Measurements from ENCODE around the gene CCNI.
"Not testable (repeated sequence)": the region's sequence is repeated elsewhere in the genome, so short reads cannot be mapped to it uniquely, and the experiment has no call there.

The CCNI gene

GRCh38 chr4:77037736-77038135 is 38.1 kb downstream of the CCNI start:
- no peak for ATAC-seq (ENCODE audit: insufficient read depth, low read depth)
- no peak for DNase-seq
- Histone ChIP-seq H3K9me3 (ENCODE audit: insufficient read depth, low read length, severe bottlenecking) (no peaks in the 10 kb centered on the region), H4K20me1 (ENCODE audit: insufficient read depth, low read length) (no peaks in the 10 kb centered on the region), H3K4me2 (ENCODE audit: insufficient read depth, low read length) (no peak overlapping the region), H3K79me2 (ENCODE audit: insufficient read depth, low read length) (no peaks in the 10 kb centered on the region), H3K36me3 (ENCODE audit: insufficient read depth, low read length) (no peaks in the 10 kb centered on the region), H3K4me3 (ENCODE audit: low read depth in 1 of 2, low read length in 2 of 2) (no peak overlapping the region), H3K27ac (ENCODE audit: low read length) (no peak overlapping the region), H3K4me1 (ENCODE audit: insufficient read depth, low read length) (no peaks in the 10 kb centered on the region), H3K27me3 (ENCODE audit: insufficient read depth, low read length, poor library complexity) (no peaks in the 10 kb centered on the region), H3K9ac (ENCODE audit: low read depth, low read length) (no peak overlapping the region), H2AFZ (ENCODE audit: low read depth, low read length) (no peak overlapping the region)
- TF ChIP-seq, protein P1, sequence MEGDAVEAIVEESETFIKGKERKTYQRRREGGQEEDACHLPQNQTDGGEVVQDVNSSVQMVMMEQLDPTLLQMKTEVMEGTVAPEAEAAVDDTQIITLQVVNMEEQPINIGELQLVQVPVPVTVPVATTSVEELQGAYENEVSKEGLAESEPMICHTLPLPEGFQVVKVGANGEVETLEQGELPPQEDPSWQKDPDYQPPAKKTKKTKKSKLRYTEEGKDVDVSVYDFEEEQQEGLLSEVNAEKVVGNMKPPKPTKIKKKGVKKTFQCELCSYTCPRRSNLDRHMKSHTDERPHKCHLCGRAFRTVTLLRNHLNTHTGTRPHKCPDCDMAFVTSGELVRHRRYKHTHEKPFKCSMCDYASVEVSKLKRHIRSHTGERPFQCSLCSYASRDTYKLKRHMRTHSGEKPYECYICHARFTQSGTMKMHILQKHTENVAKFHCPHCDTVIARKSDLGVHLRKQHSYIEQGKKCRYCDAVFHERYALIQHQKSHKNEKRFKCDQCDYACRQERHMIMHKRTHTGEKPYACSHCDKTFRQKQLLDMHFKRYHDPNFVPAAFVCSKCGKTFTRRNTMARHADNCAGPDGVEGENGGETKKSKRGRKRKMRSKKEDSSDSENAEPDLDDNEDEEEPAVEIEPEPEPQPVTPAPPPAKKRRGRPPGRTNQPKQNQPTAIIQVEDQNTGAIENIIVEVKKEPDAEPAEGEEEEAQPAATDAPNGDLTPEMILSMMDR (IDR thresholded peaks at IDR 0.05; ENCODE audit: borderline replicate concordance, extremely low read depth, low read length, poor library complexity, severe bottlenecking) = no peak
- no peak for TF ChIP-seq EZH2 (IDR thresholded peaks at IDR 0.05; ENCODE audit: borderline replicate concordance, low read depth, low read length, severe bottlenecking)

GRCh38 chr4:77037168-77037567 is 38.6 kb downstream of the CCNI start:
- not testable (repeated sequence) for H3K27ac ChIP-seq (ENCODE audit: low read length); H3K4me1 ChIP-seq (ENCODE audit: insufficient read depth, low read length); H3K4me3 ChIP-seq (ENCODE audit: low read depth in 1 of 2, low read length in 2 of 2); H4K20me1 ChIP-seq (ENCODE audit: insufficient read depth, low read length); H2AFZ ChIP-seq (ENCODE audit: low read depth, low read length); DNase-seq; H3K9ac ChIP-seq (ENCODE audit: low read depth, low read length); ATAC-seq (ENCODE audit: insufficient read depth, low read depth); H3K27me3 ChIP-seq (ENCODE audit: insufficient read depth, low read length, poor library complexity); H3K9me3 ChIP-seq (ENCODE audit: insufficient read depth, low read length, severe bottlenecking); H3K36me3 ChIP-seq (ENCODE audit: insufficient read depth, low read length); H3K79me2 ChIP-seq (ENCODE audit: insufficient read depth, low read length); H3K4me2 ChIP-seq (ENCODE audit: insufficient read depth, low read length)

- no peaks in the 10 kb centered on the region for H4K20me1 ChIP-seq (ENCODE audit: insufficient read depth, low read length)
- ATAC-seq (ENCODE audit: insufficient read depth, low read depth) (no peak), DNase-seq (no peak)
- no peak overlapping the region for H3K4me3 ChIP-seq (ENCODE audit: low read depth in 1 of 2, low read length in 2 of 2)
- H3K27ac ChIP-seq (ENCODE audit: low read length) = no peak overlapping the region
- H3K4me2 ChIP-seq (ENCODE audit: insufficient read depth, low read length) = no peak overlapping the region
- no peaks in the 10 kb centered on the region for H3K79me2 ChIP-seq (ENCODE audit: insufficient read depth, low read length)
- H3K9me3 ChIP-seq (ENCODE audit: insufficient read depth, low read length, severe bottlenecking) = no peaks in the 10 kb centered on the region
- H3K27me3 ChIP-seq (ENCODE audit: insufficient read depth, low read length, poor library complexity) = no peaks in the 10 kb centered on the region
- no peaks in the 10 kb centered on the region for H3K4me1 ChIP-seq (ENCODE audit: insufficient read depth, low read length)
- H2AFZ ChIP-seq (ENCODE audit: low read depth, low read length) = no peak overlapping the region
- no peak overlapping the region for H3K9ac ChIP-seq (ENCODE audit: low read depth, low read length)
- no peak for TF ChIP-seq EZH2 (IDR thresholded peaks at IDR 0.05; ENCODE audit: borderline replicate concordance, low read depth, low read length, severe bottlenecking)
- TF ChIP-seq, protein P1 (IDR thresholded peaks at IDR 0.05; ENCODE audit: borderline replicate concordance, extremely low read depth, low read length, poor library complexity, severe bottlenecking) = no peak
- no peaks in the 10 kb centered on the region for H3K36me3 ChIP-seq (ENCODE audit: insufficient read depth, low read length)
Observed at GRCh38 chr4:77036206-77036605, 39.6 kb downstream of the CCNI start.

DNA sequence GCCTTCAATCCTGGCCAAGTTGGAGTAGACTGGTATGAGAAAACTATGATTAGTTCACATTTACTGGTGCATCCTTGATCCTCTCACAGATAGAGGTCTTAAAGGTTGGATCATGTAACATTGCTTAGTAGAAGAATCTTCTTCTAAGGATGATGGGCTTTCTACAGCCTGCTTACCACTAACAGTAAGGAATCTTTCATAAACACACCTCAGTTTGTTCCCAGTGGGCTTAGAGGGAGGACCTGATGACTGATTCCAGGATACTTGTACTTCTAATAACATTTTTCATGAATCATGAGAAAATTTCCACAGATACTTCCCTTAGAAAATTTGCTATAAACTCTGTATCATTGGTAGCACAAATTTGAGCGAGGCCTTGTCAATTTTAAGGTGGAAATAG is 40.6 kb downstream of the CCNI start:
- H3K4me2 ChIP-seq (ENCODE audit: insufficient read depth, low read length) = no peak overlapping the region
- H3K27ac ChIP-seq (ENCODE audit: low read length) = no peak overlapping the region
- H3K36me3 ChIP-seq (ENCODE audit: insufficient read depth, low read length) = no peaks in the 10 kb centered on the region
- ATAC-seq (ENCODE audit: insufficient read depth, low read depth) (no peak), DNase-seq (no peak)
- TF ChIP-seq, protein P1 (IDR thresholded peaks at IDR 0.05; ENCODE audit: borderline replicate concordance, extremely low read depth, low read length, poor library complexity, severe bottlenecking) = no peak
- no peak for TF ChIP-seq EZH2 (IDR thresholded peaks at IDR 0.05; ENCODE audit: borderline replicate concordance, low read depth, low read length, severe bottlenecking)
- no peaks in the 10 kb centered on the region for H3K4me1 ChIP-seq (ENCODE audit: insufficient read depth, low read length)
- H4K20me1 ChIP-seq (ENCODE audit: insufficient read depth, low read length) = no peaks in the 10 kb centered on the region
- no peaks in the 10 kb centered on the region for H3K27me3 ChIP-seq (ENCODE audit: insufficient read depth, low read length, poor library complexity)
- H2AFZ ChIP-seq (ENCODE audit: low read depth, low read length) = no peak overlapping the region
- no peaks in the 10 kb centered on the region for H3K79me2 ChIP-seq (ENCODE audit: insufficient read depth, low read length)
- H3K9ac ChIP-seq (ENCODE audit: low read depth, low read length) = no peak overlapping the region
- H3K9me3 ChIP-seq (ENCODE audit: insufficient read depth, low read length, severe bottlenecking) = no peaks in the 10 kb centered on the region
- no peak overlapping the region for H3K4me3 ChIP-seq (ENCODE audit: low read depth in 1 of 2, low read length in 2 of 2)

Data from DND-41 (cell line).